HL-60/S4 (cell line): ENCODE data around the gene PACC1.
"Not testable (repeated sequence)": the region's sequence is repeated elsewhere in the genome, so short reads cannot be mapped to it uniquely, and the experiment has no call there.

Source experiments
- in situ Hi-C: fragments of 300-500 bp; cut with MboI; formaldehyde crosslinking; loops from 2 replicates; pipeline ENCODE4 v1.14.3; 2022; ENCODE audit warnings: low sequenced_read_pairs

Gene PACC1

DNA sequence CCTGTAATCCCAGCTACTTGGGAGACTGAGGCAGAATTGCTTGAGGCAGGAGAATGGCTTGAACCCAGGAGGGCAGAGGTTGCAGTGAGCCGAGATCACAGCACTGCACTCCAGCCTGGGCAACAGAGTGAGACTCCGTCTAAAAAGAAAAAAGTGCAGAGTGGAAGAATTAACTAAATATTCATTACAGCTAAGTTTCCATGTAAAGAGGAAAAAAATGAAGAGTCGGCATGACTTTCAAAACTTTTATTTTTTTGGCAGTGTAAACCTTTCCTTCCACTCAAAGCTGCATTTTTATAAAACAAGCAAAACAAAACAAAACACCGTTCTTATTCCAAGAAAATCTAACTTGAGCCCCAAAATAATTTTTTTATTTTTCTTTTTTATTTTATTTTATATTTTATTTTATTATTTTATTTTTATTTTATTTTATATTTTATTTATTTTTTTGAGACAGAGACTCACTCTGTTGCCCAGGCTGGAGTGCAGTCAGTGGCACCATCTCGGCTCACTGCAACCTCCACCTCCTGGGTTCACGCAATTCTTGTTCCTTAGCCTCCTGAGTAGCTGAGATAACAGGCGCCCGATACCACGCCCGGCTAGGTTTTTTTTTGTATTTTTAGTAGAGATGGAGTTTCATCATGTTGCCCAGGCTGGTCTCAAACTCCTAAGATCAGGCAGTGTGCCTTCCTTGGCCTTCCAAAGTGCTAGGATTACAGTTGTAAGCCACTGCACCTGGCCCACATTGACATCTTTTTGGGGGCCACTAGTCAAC is 62.9 kb downstream of the PACC1 start:
- in situ Hi-C loops: loop anchor here (25.0 kb wide), 1 partner anchor 664 kb away; the partner anchor contains the start of gene NEK2

DNA sequence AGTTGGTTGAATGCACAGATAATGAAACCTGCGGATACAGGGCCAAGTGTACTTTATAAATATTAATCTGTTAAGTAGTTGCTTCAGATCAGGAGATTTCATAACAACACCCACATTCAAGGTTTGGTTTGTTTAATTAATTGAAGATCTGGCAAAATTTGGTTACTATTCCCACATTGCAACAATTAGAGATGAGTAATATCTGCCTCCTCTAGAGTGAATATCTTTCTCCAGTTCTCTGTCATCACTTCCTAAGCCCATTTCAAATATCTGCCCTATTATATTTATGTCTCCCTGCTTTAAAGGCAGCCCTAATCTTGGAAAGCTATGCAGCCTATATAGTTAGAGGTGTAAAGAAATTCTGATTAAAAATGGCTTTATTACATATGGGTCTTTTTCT is 68.1 kb downstream of the PACC1 start:
- in situ Hi-C loops: no loop called here

DNA sequence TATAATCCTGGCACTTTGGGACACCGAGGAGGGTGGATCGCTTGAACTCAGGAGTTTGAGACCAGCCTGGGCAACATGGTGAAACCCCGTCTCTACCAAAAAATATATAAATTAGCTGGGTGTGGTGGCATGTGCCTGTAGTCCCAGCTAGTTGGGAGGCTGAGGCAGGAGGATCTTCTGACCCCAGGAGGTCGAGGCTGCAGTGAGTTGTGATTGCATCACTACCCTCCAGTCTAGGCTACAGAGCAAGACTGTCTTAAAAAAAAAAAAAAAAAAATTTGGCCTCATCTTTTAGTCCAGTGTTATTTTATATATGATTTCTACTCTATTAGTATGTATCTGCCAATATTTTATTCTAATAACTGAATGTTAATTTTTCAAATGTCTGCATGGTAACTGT is 69.8 kb downstream of the PACC1 start:
- in situ Hi-C loops: no loop called here

DNA sequence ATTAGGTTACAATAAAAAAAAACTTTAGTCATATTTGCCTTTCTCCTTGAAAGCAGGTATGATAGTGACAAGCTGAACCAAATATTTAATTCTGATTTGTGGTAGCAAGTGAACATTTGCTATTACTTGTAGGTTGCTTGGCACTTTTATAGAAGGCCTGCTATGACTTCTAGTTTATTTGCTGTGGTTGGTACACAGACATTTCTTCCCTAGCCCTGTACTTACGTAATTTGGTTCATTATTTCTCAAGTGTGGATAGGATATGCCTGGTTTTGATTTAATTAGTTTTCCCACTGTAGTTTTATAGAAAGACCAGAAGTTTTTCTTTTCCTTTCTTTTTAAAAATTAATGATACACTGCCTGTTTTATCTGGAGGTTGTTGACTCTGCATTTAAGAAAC is 73.6 kb downstream of the PACC1 start:
- in situ Hi-C loops: no loop called here

DNA sequence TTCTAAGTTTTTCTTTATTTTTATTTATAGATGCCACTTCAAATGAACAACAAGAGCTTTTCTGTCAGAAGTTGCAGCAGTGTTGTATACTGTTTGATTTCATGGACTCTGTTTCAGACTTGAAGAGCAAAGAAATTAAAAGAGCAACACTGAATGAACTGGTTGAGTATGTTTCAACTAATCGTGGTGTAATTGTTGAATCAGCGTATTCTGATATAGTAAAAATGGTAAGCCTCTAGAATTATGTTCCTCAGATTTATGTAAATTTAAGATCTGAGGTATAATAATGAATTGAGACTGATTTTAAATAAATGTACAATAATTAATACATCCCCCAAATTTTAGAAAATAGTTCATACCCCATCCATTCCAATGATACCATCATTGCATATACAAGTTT is 85.6 kb downstream of the PACC1 start:
- in situ Hi-C loops: no loop called here

GRCh38 chr1:212328248-212328647 is 86.4 kb downstream of the PACC1 start:
- in situ Hi-C loops: no loop called here

DNA sequence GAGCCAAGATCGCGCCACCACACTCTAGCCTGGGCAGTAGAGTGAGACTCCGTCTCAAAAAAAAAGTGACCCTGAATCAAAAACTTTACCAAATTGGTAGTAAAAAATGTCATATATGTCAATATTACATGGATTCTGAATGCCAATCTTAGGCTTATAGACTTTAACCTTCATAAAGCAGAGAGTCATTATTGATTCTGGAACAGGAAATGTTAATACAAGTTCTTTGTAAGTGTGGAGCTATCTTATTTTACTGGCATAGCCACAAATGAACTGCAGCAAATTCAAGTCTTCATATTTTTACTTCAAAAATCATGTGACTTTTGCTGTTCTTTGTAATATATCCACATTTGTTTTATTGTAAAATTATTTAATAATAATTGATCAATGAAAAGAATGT is 88.1 kb downstream of the PACC1 start:
- in situ Hi-C loops: no loop called here

DNA sequence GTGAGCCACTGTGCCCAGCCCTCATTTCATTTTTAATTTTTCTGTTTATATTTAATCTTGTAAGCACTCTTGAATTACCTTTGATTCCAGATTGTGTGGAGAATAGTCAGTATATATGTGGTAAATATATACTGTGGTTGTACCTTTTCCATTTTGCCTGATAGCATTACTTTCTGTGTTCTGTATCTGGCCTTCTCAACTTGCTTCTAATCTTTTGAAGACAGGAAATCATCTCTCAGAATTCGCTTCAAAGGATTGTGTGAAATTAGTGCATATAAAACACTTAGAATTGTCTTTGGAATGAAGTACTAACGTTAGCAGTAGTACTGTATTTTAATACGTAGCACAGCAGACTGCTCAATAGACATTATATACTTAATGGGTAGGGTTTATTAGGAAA is 91.6 kb downstream of the PACC1 start:
- in situ Hi-C loops: no loop called here

GRCh38 chr1:212321031-212321430 is 93.7 kb downstream of the PACC1 start:
- in situ Hi-C loops: not testable (repeated sequence)

- in situ Hi-C loops: no loop called here
Observed at GRCh38 chr1:212317916-212318315, 96.8 kb downstream of the PACC1 start.

- in situ Hi-C loops: no loop called here
Observed at GRCh38 chr1:212315907-212316306, 98.8 kb downstream of the PACC1 start.

DNA sequence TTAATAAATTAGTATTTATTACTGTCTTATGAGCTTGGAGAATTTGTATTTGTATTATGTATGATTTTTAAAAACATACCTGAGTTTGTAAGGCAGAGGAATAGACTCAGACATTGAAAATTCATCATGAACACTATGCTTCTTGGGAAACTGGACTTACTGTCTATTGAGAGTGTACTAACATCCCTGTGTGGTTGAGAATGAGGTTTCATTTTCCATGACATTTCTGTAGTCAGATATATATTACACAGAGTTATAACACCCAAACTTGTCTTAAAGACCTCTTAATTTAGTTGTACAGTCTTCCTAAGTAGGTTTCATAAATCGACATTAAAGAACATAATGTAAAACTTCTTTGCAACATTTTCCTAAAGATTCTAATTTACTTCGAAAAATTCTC is 99.5 kb downstream of the PACC1 start:
- in situ Hi-C loops: no loop called here
